ENCODE measurements around the gene TMEM87B.

DNA sequence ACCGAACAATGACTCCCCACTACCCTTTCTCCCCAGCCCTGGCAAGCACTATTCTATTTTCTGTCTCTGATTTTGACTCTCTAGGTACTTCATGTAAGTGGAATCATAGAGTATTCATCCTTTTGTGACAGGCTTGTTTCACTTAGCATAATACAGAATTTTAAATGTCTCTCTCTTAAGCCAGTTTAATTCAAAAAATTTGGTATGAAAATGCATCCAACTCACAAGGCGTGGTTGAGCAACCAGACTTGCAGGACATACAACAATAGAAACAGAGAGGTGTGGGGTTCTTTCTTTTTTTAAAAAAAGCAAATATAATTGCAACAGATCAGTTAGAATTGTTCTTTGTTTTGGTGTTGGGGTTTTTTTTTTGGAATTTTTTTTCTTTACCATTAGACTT, 47.6 kb upstream of the TMEM87B start:
- TF ChIP-seq EP300 (IDR thresholded peaks at IDR 0.05; ENCODE audit: low read depth) (no peak), POLR2A (IDR thresholded peaks at IDR 0.05) (no peak), POLR2AphosphoS5 (IDR thresholded peaks at IDR 0.05) (no peak)
- TF ChIP-seq, protein P1, sequence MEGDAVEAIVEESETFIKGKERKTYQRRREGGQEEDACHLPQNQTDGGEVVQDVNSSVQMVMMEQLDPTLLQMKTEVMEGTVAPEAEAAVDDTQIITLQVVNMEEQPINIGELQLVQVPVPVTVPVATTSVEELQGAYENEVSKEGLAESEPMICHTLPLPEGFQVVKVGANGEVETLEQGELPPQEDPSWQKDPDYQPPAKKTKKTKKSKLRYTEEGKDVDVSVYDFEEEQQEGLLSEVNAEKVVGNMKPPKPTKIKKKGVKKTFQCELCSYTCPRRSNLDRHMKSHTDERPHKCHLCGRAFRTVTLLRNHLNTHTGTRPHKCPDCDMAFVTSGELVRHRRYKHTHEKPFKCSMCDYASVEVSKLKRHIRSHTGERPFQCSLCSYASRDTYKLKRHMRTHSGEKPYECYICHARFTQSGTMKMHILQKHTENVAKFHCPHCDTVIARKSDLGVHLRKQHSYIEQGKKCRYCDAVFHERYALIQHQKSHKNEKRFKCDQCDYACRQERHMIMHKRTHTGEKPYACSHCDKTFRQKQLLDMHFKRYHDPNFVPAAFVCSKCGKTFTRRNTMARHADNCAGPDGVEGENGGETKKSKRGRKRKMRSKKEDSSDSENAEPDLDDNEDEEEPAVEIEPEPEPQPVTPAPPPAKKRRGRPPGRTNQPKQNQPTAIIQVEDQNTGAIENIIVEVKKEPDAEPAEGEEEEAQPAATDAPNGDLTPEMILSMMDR (IDR thresholded peaks at IDR 0.05) = no peak

Data from transverse colon (tissue), 4 donors.